Hematopoietic multipotent progenitor cell treated with erythropoietin and hydrocortisone succinate and interleukin-3 and kit ligand, for 8 days (in vitro differentiated cells): ENCODE results near the gene NR5A2.

Source experiments
- DNase-seq: peaks from one replicate; pipeline ENCODE4 v3.0.0-alpha.2; 2015

The NR5A2 gene

DNA sequence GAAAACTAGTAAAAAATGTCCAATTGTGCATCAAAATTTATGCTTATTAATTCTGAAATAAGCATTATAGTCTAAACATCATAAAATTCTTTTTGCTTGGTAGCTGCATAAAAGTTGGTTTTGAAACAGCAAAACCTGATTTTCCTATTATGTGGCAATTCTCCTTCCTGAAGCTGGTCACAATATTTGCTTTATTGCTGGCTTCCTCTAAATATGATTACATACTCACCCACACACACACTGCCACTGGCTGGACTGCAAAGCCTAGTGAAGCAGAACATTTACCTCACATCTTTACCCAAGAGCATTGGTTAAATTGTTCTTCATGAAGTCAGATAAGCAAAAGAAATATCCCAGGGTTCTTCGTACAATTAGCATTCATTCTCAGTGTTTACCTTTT lies 103.0 kb downstream of the NR5A2 start:
- no peak for DNase-seq

DNA sequence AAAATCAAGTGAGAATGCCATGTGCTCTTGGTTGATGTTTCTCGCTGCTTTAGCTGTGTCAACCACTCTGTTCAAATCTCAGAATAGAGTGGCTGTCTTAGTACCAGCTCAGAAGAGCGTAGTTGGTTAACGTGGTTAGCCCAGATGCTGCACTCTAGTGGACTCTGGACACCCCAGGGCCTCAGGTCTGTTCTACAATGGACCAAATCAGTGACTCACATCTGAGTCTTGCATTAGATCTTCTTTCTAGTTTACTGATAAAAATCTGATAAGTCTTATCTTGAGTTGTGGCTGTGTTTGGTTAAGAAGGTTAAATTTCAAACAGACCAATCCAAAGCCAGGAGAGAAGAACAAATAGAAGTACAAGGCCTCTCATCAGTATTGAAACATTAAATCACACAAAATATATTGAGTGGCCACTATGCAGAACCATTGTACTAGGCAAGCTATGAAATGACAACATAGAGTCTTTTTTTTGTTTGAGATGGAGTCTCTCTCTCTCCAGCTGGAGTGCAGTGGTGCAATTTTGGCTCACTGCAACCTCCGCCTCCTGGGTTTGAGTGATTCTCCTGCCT lies 104.1 kb downstream of the NR5A2 start:
- DNase-seq: peak; percentile 20

DNA sequence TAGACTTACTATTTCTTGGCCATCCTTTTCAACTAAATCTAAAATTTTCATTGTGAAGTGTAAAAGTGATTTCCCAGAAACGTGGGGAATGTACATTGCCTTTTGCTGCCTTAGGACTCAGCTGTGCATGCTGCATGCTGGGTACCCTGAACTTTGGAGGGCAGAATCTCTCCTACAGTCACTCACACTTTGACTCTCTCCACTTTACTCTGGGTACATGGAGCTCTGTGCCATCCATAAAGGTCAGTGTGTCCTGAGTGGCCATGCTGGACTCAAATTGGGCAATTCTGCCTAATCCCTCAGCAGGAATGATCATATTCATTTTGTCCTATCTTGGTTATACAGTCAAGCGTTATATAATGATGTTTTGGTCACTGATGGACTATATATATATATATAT lies 105.6 kb downstream of the NR5A2 start:
- DNase-seq: no peak

DNA sequence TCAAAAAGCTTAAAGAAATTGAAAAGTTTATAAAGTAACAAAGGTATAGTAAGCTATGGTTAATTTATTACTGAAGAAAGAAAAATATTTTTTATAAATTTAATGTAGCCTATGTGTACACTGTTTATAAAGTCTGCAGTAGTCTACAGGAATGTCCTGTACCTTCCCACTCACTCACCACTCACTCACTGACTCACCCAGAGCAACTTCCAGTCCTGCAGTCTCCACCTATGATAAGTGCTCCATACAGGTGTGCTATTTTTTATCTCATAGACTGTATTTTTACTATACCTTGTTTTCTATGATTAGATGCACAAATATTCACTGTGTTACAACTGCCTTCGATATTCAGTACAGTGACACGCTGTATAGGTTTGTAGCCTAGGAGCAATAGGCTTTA lies 106.6 kb downstream of the NR5A2 start:
- DNase-seq: no peak

DNA sequence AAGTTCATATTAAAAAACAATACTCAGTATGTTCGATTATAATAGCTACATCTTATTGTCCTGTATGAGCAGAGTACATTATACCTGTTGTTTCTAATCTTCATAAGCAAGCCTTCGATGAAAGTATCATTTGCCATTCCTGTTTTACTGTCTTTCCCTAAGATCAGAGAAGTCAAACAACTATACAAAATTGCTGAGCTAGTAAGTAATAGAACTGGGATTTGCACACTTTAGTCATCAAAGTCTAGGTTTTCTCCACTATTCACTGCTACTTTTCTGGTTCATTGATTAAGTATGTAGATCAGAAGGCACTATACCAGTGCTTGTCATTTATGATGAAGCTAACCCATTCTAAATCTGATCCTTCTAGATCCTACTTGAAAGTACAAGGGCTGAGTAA lies 108.9 kb downstream of the NR5A2 start:
- no peak for DNase-seq

DNA sequence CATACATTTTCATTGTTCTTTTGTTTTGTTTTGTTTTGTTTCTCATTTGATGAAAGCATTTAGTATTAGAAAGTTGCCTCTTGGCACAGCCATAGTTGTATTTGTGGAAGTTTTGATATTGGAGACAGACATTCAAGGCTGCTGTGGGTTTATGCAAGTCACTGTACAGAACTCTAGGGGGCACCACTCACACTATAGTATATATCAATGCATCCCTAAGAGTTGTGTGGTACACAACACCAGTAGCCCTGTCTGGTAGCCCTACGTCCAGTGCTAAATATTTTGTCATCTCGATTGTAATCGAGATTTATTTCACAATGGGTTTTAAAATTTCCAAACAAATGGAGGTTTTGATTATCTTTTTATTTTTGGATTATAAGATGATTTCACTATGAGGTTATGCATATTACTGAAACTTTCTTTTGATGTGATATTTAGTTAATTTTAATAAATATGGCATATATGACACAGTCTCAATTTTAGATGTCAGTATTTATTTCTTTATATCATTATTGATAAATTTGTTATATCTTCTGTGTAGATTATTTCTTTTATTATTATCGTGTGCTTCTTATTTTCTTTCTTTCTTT lies 112.2 kb downstream of the NR5A2 start:
- DNase-seq: peak; percentile 80

DNA sequence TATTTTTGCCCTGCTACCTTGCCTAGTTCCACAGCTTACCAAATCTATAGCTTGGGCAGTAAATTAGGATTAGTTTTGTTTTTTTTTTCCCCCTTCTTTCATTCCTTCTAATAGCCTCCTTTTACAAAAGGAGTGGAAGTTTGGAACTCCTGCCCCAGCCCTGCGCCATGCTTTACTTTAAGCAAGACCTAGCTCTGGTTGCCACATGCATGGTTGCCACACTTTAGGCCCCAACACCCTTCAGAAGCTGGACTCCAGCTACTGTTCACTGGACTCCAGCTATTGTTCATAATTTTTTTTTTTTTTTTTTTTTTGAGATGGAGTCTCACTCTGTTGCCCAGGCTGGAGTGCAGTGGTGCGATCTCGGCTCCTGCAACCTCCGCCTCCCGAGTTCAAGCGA lies 115.8 kb downstream of the NR5A2 start:
- no peak for DNase-seq

DNA sequence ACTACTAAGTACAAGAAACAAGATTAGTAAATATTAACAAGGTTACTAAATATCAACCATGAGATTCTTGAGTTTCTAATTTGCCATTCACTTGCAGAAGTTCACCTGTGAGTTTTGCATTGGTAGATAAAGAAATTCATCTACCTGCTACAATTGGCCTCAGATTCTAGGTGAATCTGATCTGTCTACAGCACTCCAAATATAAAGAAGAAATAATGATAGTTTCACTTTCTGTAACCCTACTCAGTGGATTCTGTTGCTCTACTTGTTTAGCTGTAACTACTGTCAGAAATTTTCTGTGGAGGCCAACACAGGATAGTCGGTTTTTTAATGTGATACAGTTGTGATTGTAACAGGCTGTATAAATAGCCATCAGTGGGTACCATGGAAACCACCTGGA lies 118.6 kb downstream of the NR5A2 start:
- no peak for DNase-seq

DNA sequence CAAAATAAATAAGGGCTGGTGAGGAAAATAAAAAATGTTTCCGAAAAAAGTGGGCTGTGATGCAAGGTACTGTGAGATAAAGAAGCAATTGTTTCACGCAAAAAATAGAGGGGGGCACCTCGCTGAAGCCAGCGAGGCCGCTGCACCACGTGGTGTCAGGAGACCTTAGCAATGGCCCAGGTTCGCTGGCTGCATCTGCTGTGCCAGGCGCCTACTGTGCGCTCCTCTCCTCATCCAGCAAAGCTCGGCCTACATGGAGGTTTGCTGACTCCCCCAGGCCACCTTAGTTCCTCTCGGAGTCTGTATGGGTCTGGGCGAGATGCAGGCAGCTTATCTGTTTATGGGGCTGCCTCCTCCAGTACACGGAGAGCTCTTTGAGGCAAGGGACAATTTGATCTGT lies 119.6 kb downstream of the NR5A2 start:
- DNase-seq: no peak

DNA sequence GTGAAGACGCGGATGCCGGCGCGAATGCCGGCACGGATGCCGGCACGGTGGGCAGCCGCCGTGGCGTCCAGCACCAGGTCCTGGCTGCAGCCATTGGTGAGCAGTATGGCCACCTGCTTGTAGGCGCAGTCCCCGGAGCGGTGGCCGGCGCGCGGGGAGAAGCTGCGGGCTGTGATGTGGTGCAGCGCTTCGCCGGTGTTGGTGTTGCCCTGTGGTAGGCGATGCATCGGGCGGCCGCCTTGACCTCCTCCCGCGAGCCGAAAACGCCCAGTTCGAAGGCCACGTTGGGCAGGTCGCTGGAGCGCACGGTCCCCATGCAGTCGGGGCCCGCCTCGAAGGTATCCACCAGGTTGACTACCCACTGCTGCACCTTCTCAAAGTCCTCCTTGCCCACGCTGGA lies 120.2 kb downstream of the NR5A2 start:
- DNase-seq: no peak

DNA sequence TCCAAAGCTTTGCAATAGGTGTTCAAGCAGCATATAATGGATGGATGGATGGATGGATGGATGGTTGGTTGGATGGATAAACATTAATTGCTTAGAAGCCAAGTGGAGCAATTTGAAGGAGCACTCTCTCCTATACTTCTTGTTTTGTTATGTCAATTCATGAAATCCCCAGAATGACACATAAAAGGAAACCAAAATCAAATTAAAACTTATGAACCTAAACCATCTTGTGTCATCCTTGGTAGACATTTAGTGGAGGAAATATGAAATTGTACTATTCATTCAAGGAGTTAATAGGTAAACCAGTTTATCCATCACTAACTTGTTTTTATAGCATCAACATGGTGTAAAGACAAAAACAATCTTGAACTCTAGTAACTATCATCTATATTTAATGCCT lies 122.5 kb downstream of the NR5A2 start:
- no peak for DNase-seq

DNA sequence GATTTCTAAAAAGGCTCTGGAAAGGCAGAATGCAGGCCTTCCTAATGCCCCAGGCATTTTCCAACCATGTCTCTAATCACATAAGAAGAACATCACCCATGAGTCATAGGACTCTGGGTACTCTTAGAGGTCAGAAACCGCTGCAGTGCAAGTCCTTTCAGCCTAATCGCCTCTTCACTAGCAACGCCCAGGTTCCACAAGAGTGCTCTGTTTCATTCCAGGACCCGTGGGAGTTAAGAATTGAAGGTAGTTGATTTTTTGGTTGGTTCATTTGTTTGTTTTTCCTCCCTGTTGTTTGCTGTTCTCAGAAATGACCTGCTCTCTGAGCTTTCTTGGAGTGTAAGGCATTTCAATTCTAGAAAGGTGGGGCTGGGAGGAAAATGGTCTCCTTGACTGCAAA lies 123.2 kb downstream of the NR5A2 start:
- peak; percentile 51 for DNase-seq

DNA sequence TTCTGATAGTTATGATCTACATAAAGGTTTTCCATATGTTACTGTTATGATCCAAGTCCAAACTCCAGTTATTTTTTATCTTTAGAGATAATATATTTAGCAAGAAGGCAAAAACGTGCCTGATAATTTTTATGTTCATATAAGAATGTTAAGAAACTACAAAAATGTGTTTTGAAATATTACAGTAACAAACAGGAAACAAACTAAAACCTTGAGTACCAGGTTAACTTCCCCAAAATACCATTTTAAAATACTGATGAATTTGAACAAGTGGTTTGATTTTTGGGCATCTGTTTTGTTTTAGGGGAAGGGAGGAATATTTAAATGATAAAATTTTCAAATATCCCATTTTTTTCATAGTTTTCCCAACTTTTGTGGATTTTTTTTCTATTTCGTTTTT lies 124.8 kb downstream of the NR5A2 start:
- DNase-seq: no peak

DNA sequence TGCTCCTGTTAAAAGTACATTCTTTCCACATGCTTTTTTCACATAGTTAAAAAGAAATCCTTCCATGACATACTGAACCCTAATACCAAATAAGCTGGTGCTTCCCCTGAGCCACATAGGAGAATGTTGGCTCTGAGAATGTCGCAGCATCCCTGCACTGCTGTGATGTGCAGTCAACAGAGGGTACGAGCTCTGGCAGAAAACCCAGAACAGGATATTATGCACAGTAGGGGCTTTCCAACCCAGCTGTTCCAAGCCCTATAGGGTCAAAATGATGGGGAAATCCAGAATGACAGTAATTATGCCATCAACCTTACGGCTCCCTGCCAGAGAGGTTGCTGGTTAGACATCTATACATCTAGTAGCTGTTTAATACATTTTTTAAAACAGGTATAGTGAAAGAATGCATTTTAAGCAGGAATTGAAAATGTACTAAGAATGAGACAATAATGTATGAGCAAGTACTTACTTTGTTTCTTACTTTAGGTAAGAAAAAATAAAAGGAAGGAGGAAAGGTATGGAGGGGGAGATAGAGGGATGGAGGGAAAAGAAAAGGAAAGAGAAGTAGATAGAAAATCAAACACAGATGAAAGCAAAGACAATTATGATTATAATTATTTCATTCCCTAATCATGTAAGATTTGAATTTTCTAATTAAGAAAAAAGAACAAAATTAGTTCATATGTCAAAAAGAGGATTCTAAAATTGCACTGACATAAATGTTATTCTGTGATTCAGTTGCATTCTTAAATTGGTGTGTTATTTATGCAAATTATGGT lies 126.0 kb downstream of the NR5A2 start:
- no peak for DNase-seq

DNA sequence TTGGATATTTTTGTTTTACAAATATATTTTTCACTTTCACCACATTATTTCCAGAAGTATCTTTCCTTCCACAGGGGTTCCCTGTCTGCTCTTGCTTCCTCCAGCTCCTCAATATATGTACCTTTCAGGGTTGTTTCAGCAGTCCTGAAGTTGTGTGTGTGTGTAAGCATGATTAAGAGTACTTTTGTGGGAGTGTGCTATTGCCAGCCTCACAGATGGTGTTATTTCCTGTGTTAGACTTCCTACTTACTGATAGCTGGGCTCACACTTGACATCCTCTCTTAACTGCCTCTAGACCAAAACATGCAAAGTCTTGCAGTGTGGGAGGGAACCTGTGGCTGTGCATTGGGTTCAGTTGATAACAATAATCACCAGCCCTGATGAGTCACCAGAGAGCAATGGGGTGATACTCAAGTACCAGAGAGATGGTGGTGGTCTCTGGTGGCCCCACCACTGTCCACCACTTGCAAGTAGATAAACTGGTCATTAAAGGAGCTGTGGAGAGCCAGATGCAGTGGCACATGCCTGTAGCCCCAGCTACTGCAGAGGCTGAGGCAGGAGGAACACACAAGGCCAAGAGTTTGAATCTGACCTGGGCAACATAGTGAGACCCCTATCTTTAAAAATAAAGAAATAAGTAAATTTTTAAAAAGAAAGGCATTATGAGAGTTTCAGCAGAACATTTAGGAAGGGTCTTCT lies 126.7 kb downstream of the NR5A2 start:
- peak; percentile 98 for DNase-seq

DNA sequence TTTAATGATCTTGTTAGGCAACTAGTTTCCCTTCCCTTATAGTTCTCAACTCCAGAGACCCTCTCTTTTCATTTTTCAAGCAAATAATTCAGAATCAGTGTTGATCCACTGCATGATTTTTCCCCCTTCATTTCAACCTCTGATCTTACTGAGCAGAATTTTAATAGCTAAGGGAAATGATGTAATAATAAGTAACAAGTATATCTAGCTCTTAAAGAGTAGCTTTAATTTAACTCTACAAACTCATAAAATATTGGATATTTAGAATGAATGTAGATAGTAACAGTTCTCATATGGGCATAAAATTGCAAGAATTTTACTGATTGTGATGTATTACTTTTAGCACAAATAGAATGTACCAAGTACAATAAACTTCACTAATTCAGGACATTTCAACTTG lies 130.2 kb downstream of the NR5A2 start:
- DNase-seq: no peak

DNA sequence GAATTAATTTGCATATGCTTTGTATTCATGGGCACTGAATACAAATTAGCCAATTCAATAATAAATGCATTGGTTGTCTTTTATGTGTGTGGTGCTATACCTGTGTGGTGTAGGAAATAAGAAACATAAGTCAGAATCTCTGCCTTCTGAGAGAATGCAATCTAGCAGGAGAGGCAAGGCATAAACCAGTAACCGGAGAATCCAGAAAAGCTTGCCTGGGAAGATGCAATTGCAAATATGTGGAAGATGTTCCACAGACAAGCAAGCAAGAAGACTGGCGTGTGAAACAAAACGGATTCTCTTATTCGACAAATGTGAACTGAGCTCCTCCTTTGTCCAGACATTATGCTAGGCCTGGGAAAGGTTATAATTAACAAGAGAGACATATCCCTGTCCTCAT lies 134.3 kb downstream of the NR5A2 start:
- DNase-seq: no peak

DNA sequence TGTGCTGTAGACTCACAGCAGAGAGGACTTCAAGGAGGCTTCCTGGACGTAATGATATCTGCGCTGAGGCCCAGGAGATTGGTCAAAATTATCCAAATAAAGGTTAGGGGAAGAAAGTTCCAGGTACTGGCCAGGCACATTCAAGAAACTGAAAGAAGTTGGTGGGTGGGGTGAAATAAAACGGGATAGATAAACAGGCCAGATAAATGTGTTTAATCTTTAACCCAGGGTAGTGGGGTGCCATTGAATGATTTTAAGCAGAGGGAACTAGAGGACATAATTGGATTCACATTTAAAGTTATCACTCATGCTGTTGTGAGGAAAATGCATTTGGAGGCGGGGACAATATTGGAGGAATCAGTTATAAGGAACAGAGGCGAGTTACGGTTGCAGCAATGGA lies 134.7 kb downstream of the NR5A2 start:
- no peak for DNase-seq

DNA sequence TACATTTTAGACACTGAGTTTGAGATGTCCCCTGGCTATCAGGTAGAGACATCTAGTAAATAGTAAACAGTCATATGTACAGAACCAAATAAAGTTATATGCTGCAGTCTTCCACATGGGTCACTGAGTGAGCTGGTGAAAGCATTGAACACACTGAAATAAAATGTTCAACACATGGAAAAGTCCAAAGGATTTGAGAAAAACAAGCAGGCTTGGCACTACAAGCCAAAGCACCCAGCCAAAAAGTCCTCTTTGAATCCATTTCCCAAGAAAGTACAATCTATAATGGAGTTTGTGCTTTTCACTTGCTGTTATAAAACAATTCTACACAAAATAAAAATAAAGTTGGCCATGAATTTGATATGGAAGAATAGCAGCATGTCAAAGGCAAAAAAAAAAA lies 135.4 kb downstream of the NR5A2 start:
- no peak for DNase-seq

DNA sequence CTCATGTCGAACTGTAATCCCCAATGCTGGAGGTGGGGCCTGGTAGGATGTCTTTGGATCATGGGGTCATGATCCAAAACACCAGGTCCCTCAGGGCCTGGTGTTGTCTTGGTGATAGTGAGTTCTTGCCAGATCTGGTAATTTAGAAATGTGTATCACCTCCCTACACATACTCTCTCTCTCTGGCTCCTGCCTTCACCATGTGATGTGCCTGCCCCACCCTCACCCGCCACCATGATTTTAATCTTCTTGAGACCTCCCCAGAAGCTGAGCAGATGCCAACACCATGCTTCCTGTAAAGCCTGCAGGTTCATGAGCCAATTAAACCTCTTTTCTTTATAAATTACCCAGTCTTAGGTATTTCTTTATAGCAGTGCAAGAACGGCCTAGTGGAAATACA lies 136.4 kb downstream of the NR5A2 start:
- peak; percentile 53 for DNase-seq

DNA sequence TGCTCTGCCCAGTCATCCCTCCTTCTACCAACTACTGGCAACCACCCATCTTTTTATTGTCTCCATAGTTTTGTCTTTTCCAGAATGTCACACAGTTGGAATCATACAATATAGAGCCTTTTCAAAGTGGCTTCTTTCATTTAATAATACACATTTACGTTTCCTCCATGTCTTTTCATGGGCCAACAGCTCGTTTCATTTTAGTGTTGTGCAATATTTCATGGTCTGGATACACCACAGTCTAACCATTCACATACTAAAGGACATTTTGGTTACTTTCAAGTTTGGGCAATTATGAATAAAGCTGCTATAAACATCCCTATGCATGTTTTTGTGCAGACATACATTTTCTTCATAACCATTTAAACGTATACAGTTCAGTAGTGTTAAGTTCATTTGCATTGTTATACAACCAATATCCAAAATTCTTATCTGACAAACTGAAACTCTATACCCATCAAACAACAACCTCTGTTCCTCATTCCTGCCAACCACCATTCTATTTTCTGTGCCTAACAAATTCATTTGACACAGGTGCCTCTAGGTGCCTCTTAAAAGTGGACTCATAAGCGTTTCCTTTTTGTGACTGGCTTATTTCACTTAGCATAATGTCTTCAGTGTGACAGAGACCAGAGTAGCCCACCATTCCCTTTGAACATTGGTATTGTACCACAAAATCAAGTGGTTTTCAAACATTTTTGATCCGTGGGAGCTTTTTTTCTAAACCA lies 138.1 kb downstream of the NR5A2 start:
- no peak for DNase-seq

DNA sequence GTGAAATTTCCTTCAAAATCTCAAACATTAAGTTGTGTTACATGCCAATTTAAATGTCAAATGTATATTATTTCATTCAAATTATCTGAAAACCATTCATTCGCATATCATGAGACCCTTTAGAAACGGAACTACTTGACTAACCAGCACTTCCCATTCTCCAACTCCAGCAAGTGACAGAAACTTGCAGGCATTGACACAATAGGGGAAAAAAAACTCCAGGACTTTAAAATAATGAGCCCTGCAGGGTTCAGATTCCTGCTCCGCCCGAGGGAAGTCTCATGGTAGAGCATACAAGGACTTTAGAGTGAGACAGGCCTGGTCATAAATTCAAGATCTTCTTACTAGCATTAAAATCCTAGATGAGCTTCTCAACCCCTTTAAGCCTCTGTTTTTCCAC lies 138.9 kb downstream of the NR5A2 start:
- DNase-seq: no peak

DNA sequence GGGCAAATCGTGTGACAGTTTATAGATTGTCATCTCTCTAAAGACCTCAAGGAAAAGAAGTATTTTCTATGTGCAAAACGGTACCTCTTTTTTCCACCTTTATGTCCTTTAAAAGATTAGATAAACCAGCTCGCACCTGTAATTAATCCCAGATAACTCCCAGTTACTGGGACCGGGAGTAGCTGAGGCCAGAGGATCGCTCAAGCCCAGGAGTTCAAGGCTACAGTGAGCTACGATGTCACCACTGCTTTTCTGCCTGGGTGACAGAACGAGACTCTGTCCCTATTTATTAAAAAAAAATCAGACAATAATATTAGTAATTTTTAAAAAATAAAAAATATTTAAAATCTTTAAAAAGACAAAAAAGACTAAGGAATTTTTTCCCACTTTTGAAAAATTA lies 141.4 kb downstream of the NR5A2 start:
- DNase-seq: no peak
